SK-N-SH treated with all-trans-retinoic acid at 6 μM for 48 hours (cell line): Measurements from ENCODE around the gene TOR1A.

ENCODE experiments used
- ARNTL ChIP-seq: fragments of 450-650 bp; formaldehyde crosslinking; IDR thresholded peaks from 2 replicates; pipeline ENCODE4 v1.5.0; 2020; ENCODE audit warnings: low read depth, mild to moderate bottlenecking, moderate library complexity, borderline replicate concordance
- BACH2 ChIP-seq: fragments of 250-450 bp; sonication (Bioruptor Pico); IDR thresholded peaks from 2 replicates; pipeline ENCODE4 v1.9.0; 2021; ENCODE audit warnings: mild to moderate bottlenecking, borderline replicate concordance
- GLIS3 ChIP-seq: fragments of 250-450 bp; sonication (Bioruptor Pico); IDR thresholded peaks from 2 replicates; pipeline ENCODE4 v1.5.0; 2020; ENCODE audit warnings: mild to moderate bottlenecking, moderate library complexity
- PPARA ChIP-seq: fragments of 250-450 bp; sonication (Bioruptor Pico); IDR thresholded peaks from 2 replicates; pipeline ENCODE4 v1.5.0; 2020; ENCODE audit warnings: mild to moderate bottlenecking, borderline replicate concordance
- TCF4 ChIP-seq: fragments of 250-450 bp; sonication (Bioruptor Pico); IDR thresholded peaks from 2 replicates; pipeline ENCODE4 v1.8.0; 2021; ENCODE audit warnings: mild to moderate bottlenecking, moderate library complexity, borderline replicate concordance
- ZNF565 ChIP-seq: fragments of 450-650 bp; formaldehyde crosslinking; conservative IDR thresholded peaks from 2 replicates; pipeline ENCODE4 v1.5.0; 2020; ENCODE audit warnings: low read depth, mild to moderate bottlenecking, moderate library complexity
- ZNF70 ChIP-seq: fragments of 450-650 bp; formaldehyde crosslinking; IDR thresholded peaks from 2 replicates; pipeline ENCODE4 v1.5.0; 2020; ENCODE audit warnings: mild to moderate bottlenecking, moderate library complexity
- ZNF8 ChIP-seq: fragments of 450-650 bp; formaldehyde crosslinking; IDR thresholded peaks from 2 replicates; pipeline ENCODE4 v1.5.0; 2020; ENCODE audit warnings: mild to moderate bottlenecking, moderate library complexity
- TF ChIP-seq, protein P1 (sequence below): fragments of 250-450 bp; sonication (Bioruptor Pico); IDR thresholded peaks from 2 replicates; pipeline ENCODE4 v1.8.0; 2020; ENCODE audit warnings: mild to moderate bottlenecking, moderate library complexity, borderline replicate concordance

DNA sequence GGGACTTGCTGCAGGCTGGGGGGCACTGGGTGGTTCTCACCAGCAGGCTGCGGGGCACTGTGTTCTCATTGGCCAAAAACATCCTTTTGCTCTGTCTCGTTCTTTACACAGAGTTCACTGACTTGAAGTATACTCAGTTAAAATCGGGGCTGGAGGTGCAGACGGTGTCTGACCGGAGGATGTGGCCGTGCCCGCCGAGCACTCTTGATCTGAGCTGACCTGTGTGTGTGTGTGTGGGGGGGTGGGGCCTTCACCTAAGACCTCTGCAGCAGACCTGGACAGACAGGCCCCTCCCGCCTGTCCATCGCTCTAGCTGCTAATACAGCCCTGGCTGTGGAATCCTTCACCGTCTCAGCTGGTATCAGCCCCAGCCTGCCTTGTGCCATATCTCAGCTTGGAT lies 13.8 kb downstream of the TOR1A start:
- TF ChIP-seq, protein P1, sequence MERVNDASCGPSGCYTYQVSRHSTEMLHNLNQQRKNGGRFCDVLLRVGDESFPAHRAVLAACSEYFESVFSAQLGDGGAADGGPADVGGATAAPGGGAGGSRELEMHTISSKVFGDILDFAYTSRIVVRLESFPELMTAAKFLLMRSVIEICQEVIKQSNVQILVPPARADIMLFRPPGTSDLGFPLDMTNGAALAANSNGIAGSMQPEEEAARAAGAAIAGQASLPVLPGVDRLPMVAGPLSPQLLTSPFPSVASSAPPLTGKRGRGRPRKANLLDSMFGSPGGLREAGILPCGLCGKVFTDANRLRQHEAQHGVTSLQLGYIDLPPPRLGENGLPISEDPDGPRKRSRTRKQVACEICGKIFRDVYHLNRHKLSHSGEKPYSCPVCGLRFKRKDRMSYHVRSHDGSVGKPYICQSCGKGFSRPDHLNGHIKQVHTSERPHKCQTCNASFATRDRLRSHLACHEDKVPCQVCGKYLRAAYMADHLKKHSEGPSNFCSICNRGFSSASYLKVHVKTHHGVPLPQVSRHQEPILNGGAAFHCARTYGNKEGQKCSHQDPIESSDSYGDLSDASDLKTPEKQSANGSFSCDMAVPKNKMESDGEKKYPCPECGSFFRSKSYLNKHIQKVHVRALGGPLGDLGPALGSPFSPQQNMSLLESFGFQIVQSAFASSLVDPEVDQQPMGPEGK (CRISPR knock-in tag): no peak
- no peak for TF ChIP-seq ZNF8 (CRISPR knock-in tag)
- no peak for TF ChIP-seq ARNTL (CRISPR knock-in tag)
- no peak for TF ChIP-seq ZNF70 (CRISPR knock-in tag)
- TF ChIP-seq PPARA (CRISPR knock-in tag): no peak
- no peak for TF ChIP-seq GLIS3 (CRISPR knock-in tag)
- no peak for TF ChIP-seq TCF4
- no peak for TF ChIP-seq BACH2 (CRISPR knock-in tag)
- TF ChIP-seq ZNF565 (CRISPR knock-in tag): no peak
